SU-DHL-6 (cell line): ENCODE results near the gene EWSR1.

Experiments used
- H2AFZ ChIP-seq: fragments of 200-600 bp; sonication (generic); 2 replicates; pipeline ENCODE4 v1.6.1; 2014; ENCODE audit warnings: low read depth, mild to moderate bottlenecking, moderate library complexity, mixed read lengths, antibody characterized with exemption, low read length; ENCODE audit not compliant: severe bottlenecking
- H3F3A ChIP-seq: fragments of 200-600 bp; shearing (Covaris generic); 2 replicates; pipeline ENCODE4 v1.6.0; 2016; ENCODE audit warnings: antibody characterized with exemption, mild to moderate bottlenecking; ENCODE audit not compliant: insufficient read depth
- H3K27ac ChIP-seq: fragments of 200-600 bp; sonication (generic); 2 replicates; pipeline ENCODE4 v1.5.1; 2016; ENCODE audit warnings: low read depth, mild to moderate bottlenecking, low read length, moderate library complexity, mixed read lengths
- H3K27me3 ChIP-seq: fragments of 200-600 bp; sonication (generic), shearing (Covaris generic); 2 replicates; pipeline ENCODE4 v1.6.0; 2014; ENCODE audit warnings: mild to moderate bottlenecking, low read length
- H3K36me3 ChIP-seq: fragments of 200-600 bp; sonication (generic); 2 replicates; pipeline ENCODE4 v1.6.1; 2014; ENCODE audit warnings: mild to moderate bottlenecking, low read length, mixed read lengths
- H3K4me2 ChIP-seq: fragments of 300-600, 200-600 bp; shearing (Covaris generic), sonication (generic); 2 replicates; pipeline ENCODE4 v1.6.0; 2014; ENCODE audit warnings: low read length, low read depth, mild to moderate bottlenecking; ENCODE audit not compliant: poor library complexity, severe bottlenecking
- H3K4me3 ChIP-seq: fragments of 200-600 bp; sonication (generic); 2 replicates; pipeline ENCODE4 v1.5.1; 2014; ENCODE audit warnings: antibody characterized with exemption, low read length, mild to moderate bottlenecking, mixed read lengths; ENCODE audit not compliant: insufficient read depth, poor library complexity, severe bottlenecking
- H3K79me2 ChIP-seq: fragments of 200-600 bp; sonication (generic); 2 replicates; pipeline ENCODE4 v1.6.1; 2014; ENCODE audit warnings: mild to moderate bottlenecking, low read length, moderate library complexity; ENCODE audit not compliant: insufficient read depth
- H3K9ac ChIP-seq: fragments of 200-600 bp; sonication (generic); 2 replicates; pipeline ENCODE4 v1.7.0; 2014; ENCODE audit warnings: mild to moderate bottlenecking, low read length
- H3K9me2 ChIP-seq: fragments of 200-600 bp; sonication (generic); replicated peaks from 2 replicates; pipeline ENCODE4 v1.6.1; 2014; ENCODE audit warnings: low read length; ENCODE audit not compliant: insufficient read depth
- H3K9me3 ChIP-seq: fragments of 200-600 bp; sonication (generic); 2 replicates; pipeline ENCODE4 v1.6.1; 2014; ENCODE audit warnings: low read length, mixed read lengths; ENCODE audit not compliant: insufficient read depth
- H4K20me1 ChIP-seq: fragments of 200-600 bp; sonication (generic); 2 replicates; pipeline ENCODE4 v1.6.1; 2014; ENCODE audit warnings: low read depth, mild to moderate bottlenecking, antibody characterized with exemption, low read length, moderate library complexity, mixed read lengths
- CTCF ChIP-seq: fragments of 200-600 bp; sonication (generic); IDR thresholded peaks from one replicate; pipeline ENCODE4 v1.5.1; 2017; ENCODE audit warnings: antibody characterized with exemption, mild to moderate bottlenecking, low read length, moderate library complexity; ENCODE audit not compliant: insufficient read depth, poor library complexity, severe bottlenecking
- EZH2phosphoT487 ChIP-seq: fragments of 200-600 bp; sonication (generic), shearing (Covaris generic); conservative IDR thresholded peaks from 2 replicates; pipeline ENCODE4 v1.6.1; 2018; ENCODE audit warnings: mild to moderate bottlenecking, antibody characterized with exemption, low read length, moderate library complexity, mixed read lengths

The EWSR1 gene

GRCh38 chr22:29258407-29259252 lies 9.4 kb upstream of the EWSR1 start:
- Histone ChIP-seq H3K4me2 (no peak overlapping the region), H3F3A (no peaks in the 10 kb centered on the region), H2AFZ (no peak overlapping the region), H3K9me2 (no peaks in the 10 kb centered on the region), H3K27ac (no peak overlapping the region), H4K20me1 (no peaks in the 10 kb centered on the region), H3K79me2 (no peaks in the 10 kb centered on the region), H3K9me3 (no peaks in the 10 kb centered on the region), H3K27me3 (no peaks in the 10 kb centered on the region), H3K4me3 (no peak overlapping the region), H3K9ac (no peak overlapping the region), H3K36me3 (no peaks in the 10 kb centered on the region)
- TF ChIP-seq CTCF (no peak), EZH2phosphoT487 (no peak)

- H3K27me3 ChIP-seq: no peaks in the 10 kb centered on the region
- TF ChIP-seq CTCF (no peak), EZH2phosphoT487 (no peak)
- H3K9me3 ChIP-seq: no peaks in the 10 kb centered on the region
- H3K9me2 ChIP-seq: no peaks in the 10 kb centered on the region
- H3F3A ChIP-seq: no peaks in the 10 kb centered on the region
- H3K4me3 ChIP-seq: no peak overlapping the region
- H2AFZ ChIP-seq: no peak overlapping the region
- no peaks in the 10 kb centered on the region for H4K20me1 ChIP-seq
- no peak overlapping the region for H3K27ac ChIP-seq
- no peak overlapping the region for H3K4me2 ChIP-seq
- H3K79me2 ChIP-seq: no peaks in the 10 kb centered on the region
- no peak overlapping the region for H3K9ac ChIP-seq
- H3K36me3 ChIP-seq: no peaks in the 10 kb centered on the region
These were observed 8.7 kb upstream of the EWSR1 start for GRCh38 chr22:29259253-29259899.

GRCh38 chr22:29260031-29260560 lies 8.0 kb upstream of the EWSR1 start:
- Histone ChIP-seq H3K4me2 (no peak overlapping the region), H3K79me2 (no peaks in the 10 kb centered on the region), H3K27ac (no peak overlapping the region), H3K9me3 (no peaks in the 10 kb centered on the region), H3K27me3 (no peaks in the 10 kb centered on the region), H3K36me3 (no peaks in the 10 kb centered on the region), H2AFZ (no peak overlapping the region), H4K20me1 (no peaks in the 10 kb centered on the region), H3F3A (no peaks in the 10 kb centered on the region), H3K4me3 (no peak overlapping the region), H3K9ac (no peak overlapping the region), H3K9me2 (no peaks in the 10 kb centered on the region)
- TF ChIP-seq CTCF (no peak), EZH2phosphoT487 (no peak)
